Mesenchymal stem cell (in vitro differentiated cells and primary cell): ENCODE measurements around the gene FADS2.

Source experiments
- DNase-seq: peaks from one replicate; pipeline ENCODE4 v3.0.0-alpha.2; 2013
- H2AFZ ChIP-seq: one replicate; pipeline ENCODE4 v1.6.1; 2013; ENCODE audit warnings: low read depth, mild to moderate bottlenecking, control low read depth, inconsistent platforms, low read length, moderate library complexity
- H2AK5ac ChIP-seq: 2 replicates; pipeline ENCODE4 v1.6.1; 2013; ENCODE audit warnings: low read length, moderate library complexity, mild to moderate bottlenecking, inconsistent platforms; ENCODE audit not compliant: severe bottlenecking
- H2BK120ac ChIP-seq: one replicate; pipeline ENCODE4 v1.6.1; 2013; ENCODE audit warnings: low read depth, mild to moderate bottlenecking, inconsistent platforms, low read length, moderate library complexity
- H2BK12ac ChIP-seq, 2 experiments: one replicate each; pipeline ENCODE4 v1.6.1; 2013; ENCODE audit warnings: inconsistent platforms in 2 of 2, low read length in 2 of 2, mild to moderate bottlenecking in 2 of 2, moderate library complexity in 2 of 2, control low read depth in 1 of 2
- H2BK15ac ChIP-seq: one replicate; pipeline ENCODE4 v1.6.1; 2013; ENCODE audit warnings: mild to moderate bottlenecking, low read depth, inconsistent platforms; ENCODE audit not compliant: poor library complexity, severe bottlenecking
- H2BK5ac ChIP-seq: 2 replicates; pipeline ENCODE4 v1.6.1; 2013; ENCODE audit warnings: low read depth, mild to moderate bottlenecking, low read length, control low read depth, inconsistent platforms; ENCODE audit not compliant: poor library complexity, severe bottlenecking
- H3K14ac ChIP-seq, 2 experiments: one replicate each; pipeline ENCODE4 v1.6.1; 2013; ENCODE audit warnings: inconsistent platforms in 2 of 2, low read length in 2 of 2, control low read depth in 1 of 2, mild to moderate bottlenecking in 1 of 2, moderate library complexity in 1 of 2
- H3K18ac ChIP-seq, 2 experiments: one replicate each; pipeline ENCODE4 v1.6.1; 2013; ENCODE audit warnings: inconsistent platforms in 2 of 2, low read length in 2 of 2, control low read depth in 1 of 2, low read depth in 1 of 2, mild to moderate bottlenecking in 1 of 2
- H3K23ac ChIP-seq, 2 experiments: one replicate each; pipeline ENCODE4 v1.6.1; 2013; ENCODE audit warnings: inconsistent platforms in 2 of 2, low read length in 2 of 2, mild to moderate bottlenecking in 2 of 2, moderate library complexity in 2 of 2, control low read depth in 1 of 2
- H3K27ac ChIP-seq: 2 replicates; pipeline ENCODE4 v1.5.1; 2013; ENCODE audit warnings: mild to moderate bottlenecking, moderate library complexity, low read length, control low read depth, inconsistent platforms; ENCODE audit not compliant: poor library complexity, severe bottlenecking
- H3K27me3 ChIP-seq, 2 experiments: 2 replicates each; pipeline versions ENCODE4 v1.6.1 to v1.7.0; 2013; ENCODE audit warnings: low read length in 2 of 2, mild to moderate bottlenecking in 2 of 2, moderate library complexity in 2 of 2, control low read depth in 1 of 2, inconsistent platforms in 1 of 2; ENCODE audit not compliant: control insufficient read depth in 1 of 2, insufficient read depth in 1 of 2
- H3K36me3 ChIP-seq, 2 experiments: 2 replicates each; pipeline versions ENCODE4 v1.6.1 to v1.7.0; 2013; ENCODE audit warnings: low read length in 2 of 2, control low read depth in 1 of 2, inconsistent platforms in 1 of 2, low read depth in 1 of 2, mild to moderate bottlenecking in 1 of 2; ENCODE audit not compliant: insufficient read depth in 2 of 2, control insufficient read depth in 1 of 2
- H3K4ac ChIP-seq, 2 experiments: one replicate each; pipeline ENCODE4 v1.6.1; 2013; ENCODE audit warnings: inconsistent platforms in 2 of 2, low read length in 2 of 2, mild to moderate bottlenecking in 2 of 2, moderate library complexity in 2 of 2, control low read depth in 1 of 2, low read depth in 1 of 2
- H3K4me1 ChIP-seq: 2 replicates; pipeline ENCODE4 v1.6.1; 2013; ENCODE audit warnings: low read depth, low read length, control low read depth; ENCODE audit not compliant: control insufficient read depth, insufficient read depth
- H3K4me2 ChIP-seq: 2 replicates; pipeline ENCODE4 v1.6.1; 2013; ENCODE audit warnings: low read length, mild to moderate bottlenecking, inconsistent platforms; ENCODE audit not compliant: poor library complexity, severe bottlenecking
- H3K4me3 ChIP-seq, 2 experiments: 2 replicates each; pipeline versions ENCODE4 v1.5.1 to v1.7.0; 2013; ENCODE audit warnings: low read length in 2 of 2, mild to moderate bottlenecking in 2 of 2, control low read depth in 1 of 2, low read depth in 1 of 2; ENCODE audit not compliant: insufficient read depth in 1 of 2
- H3K79me1 ChIP-seq: replicated peaks from 2 replicates; pipeline ENCODE4 v1.6.1; 2013; ENCODE audit warnings: mild to moderate bottlenecking, control low read depth, low read length, inconsistent platforms; ENCODE audit not compliant: poor library complexity, severe bottlenecking
- H3K9ac ChIP-seq: 2 replicates; pipeline ENCODE4 v1.7.0; 2013; ENCODE audit warnings: mild to moderate bottlenecking, low read length, moderate library complexity
- H3K9me3 ChIP-seq: 2 replicates; pipeline ENCODE4 v1.7.0; 2013; ENCODE audit warnings: mild to moderate bottlenecking, low read length; ENCODE audit not compliant: control insufficient read depth
- H4K8ac ChIP-seq: one replicate; pipeline ENCODE4 v1.6.1; 2013; ENCODE audit warnings: inconsistent platforms, mild to moderate bottlenecking, low read length, moderate library complexity
- H4K91ac ChIP-seq: one replicate; pipeline ENCODE4 v1.6.1; 2013; ENCODE audit warnings: mild to moderate bottlenecking, low read length, inconsistent platforms
- WGBS: methylation state at CpG from one replicate; pipeline ENCODE4 v1.1.7; 2013; ENCODE audit warnings: mixed read lengths; 5-methylcytosine and 5-hydroxymethylcytosine counted together

FADS2 gene

GRCh38 chr11:61779666-61780525 is 48.2 kb upstream of the FADS2 start:
- no peak overlapping the region for H3K9ac ChIP-seq
- no peak overlapping the region for H3K23ac ChIP-seq
- peaks cover 0 to 43% of the 10 kb centered on the region in 2 experiments for H3K27me3 ChIP-seq
- no peak overlapping the region for H2BK15ac ChIP-seq
- no peak overlapping the region for H4K91ac ChIP-seq
- H4K8ac ChIP-seq, result no peak overlapping the region
- H3K14ac ChIP-seq, result no peak overlapping the region
- no peaks in the 10 kb centered on the region for H3K9me3 ChIP-seq
- WGBS, result 93% methylated on average over 14 of the region's 14 CpGs
- no peak overlapping the region for H2BK12ac ChIP-seq
- no peak overlapping the region for H3K4me2 ChIP-seq
- H2BK5ac ChIP-seq, result no peak overlapping the region
- no peak overlapping the region for H2BK120ac ChIP-seq
- H3K4me3 ChIP-seq, result peak overlapping the region in 1 of 2 experiments; percentile 26
- H2AFZ ChIP-seq, result no peak overlapping the region
- peaks cover 42% of the 10 kb centered on the region for H3K4me1 ChIP-seq
- no peak overlapping the region for H2AK5ac ChIP-seq
- H3K79me1 ChIP-seq, result peaks cover 2% of the 10 kb centered on the region
- DNase-seq, result no peak
- H3K4ac ChIP-seq, result no peak overlapping the region
- peaks cover 8 to 97% of the 10 kb centered on the region in 2 experiments for H3K36me3 ChIP-seq
- no peak overlapping the region for H3K18ac ChIP-seq
- H3K27ac ChIP-seq, result no peak overlapping the region

GRCh38 chr11:61780581-61781162 is 47.4 kb upstream of the FADS2 start:
- Histone ChIP-seq H3K36me3 (peaks cover 15 to 97% of the 10 kb centered on the region in 2 experiments), H3K79me1 (peaks cover 7% of the 10 kb centered on the region), H3K4me2 (no peak overlapping the region), H3K9me3 (no peaks in the 10 kb centered on the region), H2AFZ (no peak overlapping the region), H2BK5ac (no peak overlapping the region), H4K8ac (no peak overlapping the region), H3K23ac (no peak overlapping the region), H3K14ac (no peak overlapping the region), H4K91ac (peak overlapping the region; percentile 5), H3K4me1 (peaks cover 44% of the 10 kb centered on the region), H2BK15ac (no peak overlapping the region), H3K4ac (no peak overlapping the region), H3K4me3 (no peak overlapping the region), H3K27ac (no peak overlapping the region), H3K27me3 (peaks cover 0 to 36% of the 10 kb centered on the region in 2 experiments), H3K9ac (no peak overlapping the region), H2BK12ac (no peak overlapping the region), H3K18ac (peak overlapping the region in 1 of 2 experiments; percentile 31), H2BK120ac (no peak overlapping the region), H2AK5ac (no peak overlapping the region)
- 86% methylated on average over 8 of the region's 9 CpGs for WGBS
- no peak for DNase-seq

GRCh38 chr11:61781585-61781984 is 46.5 kb upstream of the FADS2 start:
- Histone ChIP-seq H2BK120ac (no peak overlapping the region), H3K36me3 (peaks cover 23 to 99% of the 10 kb centered on the region in 2 experiments), H3K4ac (no peak overlapping the region), H3K18ac (no peak overlapping the region), H3K9ac (no peak overlapping the region), H4K8ac (no peak overlapping the region), H3K79me1 (peaks cover 7% of the 10 kb centered on the region), H2AK5ac (no peak overlapping the region), H3K4me1 (peaks cover 47% of the 10 kb centered on the region), H4K91ac (no peak overlapping the region), H3K27ac (no peak overlapping the region), H3K14ac (no peak overlapping the region), H3K9me3 (no peaks in the 10 kb centered on the region), H2AFZ (no peak overlapping the region), H2BK12ac (no peak overlapping the region), H2BK15ac (no peak overlapping the region), H3K4me2 (no peak overlapping the region), H3K27me3 (peaks cover 0 to 27% of the 10 kb centered on the region in 2 experiments), H3K4me3 (no peak overlapping the region), H3K23ac (no peak overlapping the region), H2BK5ac (no peak overlapping the region)
- no peak for DNase-seq
- WGBS, result 91% methylated on average over 5 of the region's 5 CpGs

GRCh38 chr11:61782299-61782698 is 45.8 kb upstream of the FADS2 start:
- Histone ChIP-seq H3K4me2 (no peak overlapping the region), H2BK15ac (no peak overlapping the region), H2BK5ac (no peak overlapping the region), H3K9ac (no peak overlapping the region), H3K79me1 (peaks cover 7% of the 10 kb centered on the region), H3K4ac (no peak overlapping the region), H3K23ac (no peak overlapping the region), H3K9me3 (no peaks in the 10 kb centered on the region), H3K27ac (no peak overlapping the region), H2AK5ac (no peak overlapping the region), H2AFZ (no peak overlapping the region), H4K8ac (no peak overlapping the region), H2BK120ac (no peak overlapping the region), H3K36me3 (peaks cover 30 to 99% of the 10 kb centered on the region in 2 experiments), H3K4me3 (no peak overlapping the region), H3K4me1 (peaks cover 49% of the 10 kb centered on the region), H3K14ac (no peak overlapping the region), H3K18ac (no peak overlapping the region), H2BK12ac (no peak overlapping the region), H4K91ac (no peak overlapping the region), H3K27me3 (peaks cover 0 to 20% of the 10 kb centered on the region in 2 experiments)
- 93% methylated on average over 3 of the region's 3 CpGs for WGBS
- DNase-seq, result no peak
